PC-9 (cell line): Measurements from ENCODE around the gene ZSWIM9. TPM values are rescaled to one million over a fixed set of nuclear protein-coding genes. Genes with fewer than 3 reads are reported as not detected.

Experiments used
- BruUV-seq: library from RNA; stranded (reverse); fragments of 400-500 nt; replicated peaks from 2 replicates; lab custom pipeline; 2021; lab: Mats Ljungman, UMichigan
- CTCF ChIA-PET: fragments of 300-600 bp; sonication (Branson Sonifier 250); formaldehyde crosslinking; loops from one replicate; lab custom pipeline; 2022; ENCODE audit warnings: antibody characterized with exemption; lab: Charles Lee
- POLR2A ChIA-PET: fragments of 300-600 bp; sonication (Branson Sonifier 250); formaldehyde crosslinking; loops from one replicate; lab custom pipeline; 2022; ENCODE audit warnings: antibody characterized with exemption; ENCODE audit not compliant: unreplicated experiment; lab: Charles Lee
- DNase-seq, 2 experiments: peaks; one replicate each; pipeline versions ENCODE4 v3.0.0 to v3.0.0-alpha.2; 2015 to 2022; ENCODE audit warnings: mixed read lengths in 1 of 2
- H2AFZ ChIP-seq: fragments of 200-600 bp; sonication (generic); 2 replicates; pipeline ENCODE4 v1.8.1; 2017; ENCODE audit warnings: antibody characterized with exemption
- H3F3A ChIP-seq: fragments of 200-600 bp; sonication (generic); 2 replicates; pipeline ENCODE4 v1.8.1; 2017; ENCODE audit warnings: antibody characterized with exemption, mild to moderate bottlenecking, low read depth; ENCODE audit not compliant: insufficient read depth
- H3K27ac ChIP-seq: fragments of 200-600 bp; sonication (generic); 2 replicates; pipeline ENCODE4 v1.6.1; 2016; ENCODE audit warnings: mixed run types
- H3K27me3 ChIP-seq: fragments of 200-600 bp; sonication (generic); 2 replicates; pipeline ENCODE4 v1.6.1; 2016; ENCODE audit warnings: low read depth, mixed run types; ENCODE audit not compliant: insufficient read depth
- H3K36me3 ChIP-seq: fragments of 200-600 bp; sonication (generic); 2 replicates; pipeline ENCODE4 v1.6.1; 2016; ENCODE audit warnings: low read depth, mixed run types
- H3K4me1 ChIP-seq: fragments of 200-600 bp; sonication (generic); replicated peaks from 2 replicates; pipeline ENCODE4 v1.6.1; 2016; ENCODE audit warnings: mixed run types; ENCODE audit not compliant: insufficient read depth
- H3K4me2 ChIP-seq: fragments of 200-600 bp; sonication (generic); 2 replicates; pipeline ENCODE4 v1.6.1; 2017; ENCODE audit warnings: mixed run types
- H3K4me3 ChIP-seq: fragments of 200-600 bp; sonication (generic); 2 replicates; pipeline ENCODE4 v1.6.1; 2016; ENCODE audit warnings: mixed run types
- H3K79me2 ChIP-seq: fragments of 200-600 bp; sonication (generic); 2 replicates; pipeline ENCODE4 v1.6.1; 2017; ENCODE audit warnings: low read depth, mixed run types
- H3K9me2 ChIP-seq: fragments of 200-600 bp; sonication (generic); 2 replicates; pipeline ENCODE4 v1.8.1; 2017; ENCODE audit warnings: mild to moderate bottlenecking; ENCODE audit not compliant: insufficient read depth
- H3K9me3 ChIP-seq: fragments of 200-600 bp; sonication (generic); 2 replicates; pipeline ENCODE4 v1.8.1; 2016; ENCODE audit warnings: low read depth; ENCODE audit not compliant: insufficient read depth
- H4K20me1 ChIP-seq: fragments of 200-600 bp; sonication (generic); 2 replicates; pipeline ENCODE4 v1.8.1; 2017; ENCODE audit not compliant: insufficient read depth
- EZH2 ChIP-seq: fragments of 200-600 bp; sonication (generic); IDR thresholded peaks from 2 replicates; pipeline ENCODE4 v1.8.0; 2017; ENCODE audit warnings: antibody characterized with exemption, low read depth
- intact Hi-C: fragments of 100-400 bp; cut with micrococcal nuclease; formaldehyde crosslinking; loops from one replicate; pipeline ENCODE4 v1.10.0; 2022; ENCODE audit not compliant: unreplicated experiment
- total RNA-seq: library from RNA; stranded (reverse); gene quantifications from 2 replicates; pipeline ENCODE4 v1.2.3, GENCODE V29; 2021
- TF ChIP-seq, protein P1 (sequence below): fragments of 200-600 bp; sonication (generic); conservative IDR thresholded peaks from 2 replicates; pipeline ENCODE4 v1.6.1; 2017; ENCODE audit warnings: mixed run types, antibody characterized with exemption, mild to moderate bottlenecking, moderate library complexity

Gene ZSWIM9
- total RNA-seq, 1 experiment from 2014 or later, result 8.3 TPM

DNA sequence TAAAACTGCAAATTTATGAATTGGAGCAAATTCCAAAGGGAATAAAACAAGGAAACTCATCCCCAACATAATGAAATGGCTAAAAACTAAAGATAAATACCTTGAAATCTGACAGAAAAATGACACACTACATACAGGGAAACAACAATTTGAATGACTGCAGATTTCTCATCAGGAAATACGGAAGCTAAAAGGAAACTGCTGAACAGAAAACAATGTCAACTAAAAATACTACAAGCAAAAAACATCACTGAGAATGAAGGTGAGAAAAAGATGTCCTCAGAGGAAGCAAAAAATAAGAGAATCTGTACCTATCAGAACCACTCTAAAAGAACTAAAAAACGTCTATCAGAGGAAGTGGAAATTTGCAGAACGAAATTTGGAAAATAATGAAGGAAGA, 39.5 kb downstream of the ZSWIM9 start:
- Histone ChIP-seq H3K36me3 (no peaks in the 10 kb centered on the region), H3K4me1 (peaks cover 3% of the 10 kb centered on the region; the same call in 1 of the 2 replicates), H3K4me3 (no peak overlapping the region), H3K27ac (no peak overlapping the region), H3F3A (peaks cover 3% of the 10 kb centered on the region), H4K20me1 (no peaks in the 10 kb centered on the region), H3K9me2 (no peaks in the 10 kb centered on the region), H3K9me3 (no peaks in the 10 kb centered on the region), H3K4me2 (no peak overlapping the region), H3K79me2 (peaks cover 7% of the 10 kb centered on the region; the same call in 1 of the 2 replicates), H2AFZ (no peak overlapping the region), H3K27me3 (no peaks in the 10 kb centered on the region)
- ChIA-PET POLR2A (no interaction called here), CTCF (no interaction called here)
- TF ChIP-seq, protein P1, sequence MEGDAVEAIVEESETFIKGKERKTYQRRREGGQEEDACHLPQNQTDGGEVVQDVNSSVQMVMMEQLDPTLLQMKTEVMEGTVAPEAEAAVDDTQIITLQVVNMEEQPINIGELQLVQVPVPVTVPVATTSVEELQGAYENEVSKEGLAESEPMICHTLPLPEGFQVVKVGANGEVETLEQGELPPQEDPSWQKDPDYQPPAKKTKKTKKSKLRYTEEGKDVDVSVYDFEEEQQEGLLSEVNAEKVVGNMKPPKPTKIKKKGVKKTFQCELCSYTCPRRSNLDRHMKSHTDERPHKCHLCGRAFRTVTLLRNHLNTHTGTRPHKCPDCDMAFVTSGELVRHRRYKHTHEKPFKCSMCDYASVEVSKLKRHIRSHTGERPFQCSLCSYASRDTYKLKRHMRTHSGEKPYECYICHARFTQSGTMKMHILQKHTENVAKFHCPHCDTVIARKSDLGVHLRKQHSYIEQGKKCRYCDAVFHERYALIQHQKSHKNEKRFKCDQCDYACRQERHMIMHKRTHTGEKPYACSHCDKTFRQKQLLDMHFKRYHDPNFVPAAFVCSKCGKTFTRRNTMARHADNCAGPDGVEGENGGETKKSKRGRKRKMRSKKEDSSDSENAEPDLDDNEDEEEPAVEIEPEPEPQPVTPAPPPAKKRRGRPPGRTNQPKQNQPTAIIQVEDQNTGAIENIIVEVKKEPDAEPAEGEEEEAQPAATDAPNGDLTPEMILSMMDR, result no peak
- no peak for TF ChIP-seq EZH2
- intact Hi-C loops, result no loop called here
- DNase-seq, result no peak
- BruUV-seq, result no TSS peak

DNA sequence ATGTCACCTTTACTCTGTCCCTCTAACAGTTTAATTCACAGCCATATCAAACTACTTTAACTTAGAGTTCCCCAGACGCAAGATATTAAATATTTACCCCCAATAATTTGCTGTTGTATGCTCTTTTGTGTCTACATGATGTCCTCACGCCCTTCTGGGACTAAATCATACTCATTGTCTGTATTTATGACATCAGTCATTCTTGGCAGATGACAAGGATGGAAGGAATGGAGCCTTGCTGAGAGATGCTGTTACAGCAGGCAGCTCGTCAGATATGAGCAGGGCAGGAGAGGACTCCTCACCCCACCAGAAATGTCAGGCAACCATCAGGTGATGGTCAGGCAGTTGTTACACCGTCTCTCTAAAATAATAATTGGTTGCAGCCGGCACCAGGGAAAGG, 43.5 kb downstream of the ZSWIM9 start:
- intact Hi-C loops, result no loop called here
- BruUV-seq, result no TSS peak

DNA sequence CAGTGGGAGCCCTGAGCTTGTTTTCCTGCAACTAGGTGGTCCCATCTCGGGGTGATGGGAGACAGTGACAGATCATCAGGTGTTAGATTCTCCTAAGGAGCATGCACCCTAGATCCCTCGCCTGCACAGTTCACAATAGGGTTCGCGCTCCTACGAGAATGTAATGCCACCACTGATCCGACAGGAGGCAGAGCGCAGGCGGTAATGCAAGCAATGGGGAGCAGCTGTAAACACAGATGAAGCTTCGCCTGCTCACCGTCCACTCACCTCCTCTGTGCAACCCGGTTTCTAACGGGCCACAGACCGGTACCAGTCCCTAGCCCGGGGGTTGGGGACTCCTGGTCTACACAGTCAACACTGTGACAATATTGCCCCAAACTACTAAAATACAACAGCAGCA, 46.5 kb downstream of the ZSWIM9 start:
- POLR2A ChIA-PET, result no interaction called here
- no peaks in the 10 kb centered on the region for H4K20me1 ChIP-seq

More for the DNA sequence above, 43.5 kb downstream of the ZSWIM9 start:
- no peak for DNase-seq
- H4K20me1 ChIP-seq, result no peaks in the 10 kb centered on the region
- H3K9me2 ChIP-seq, result no peaks in the 10 kb centered on the region
- no peak overlapping the region for H3K4me3 ChIP-seq
- no peak for TF ChIP-seq EZH2
- TF ChIP-seq, protein P1, result no peak
- H3F3A ChIP-seq, result peaks cover 3% of the 10 kb centered on the region; the same call in 1 of the 2 replicates
- POLR2A ChIA-PET, result no interaction called here
- no peak overlapping the region for H3K27ac ChIP-seq
- no peaks in the 10 kb centered on the region for H3K79me2 ChIP-seq
- H3K4me1 ChIP-seq, result 0 out of 2 replicates have a peak, but pooled peaks cover 2% of the 10 kb centered on the region
- H2AFZ ChIP-seq, result no peak overlapping the region
- CTCF ChIA-PET, result no interaction called here
- H3K27me3 ChIP-seq, result no peaks in the 10 kb centered on the region
- no peaks in the 10 kb centered on the region for H3K36me3 ChIP-seq
- no peak overlapping the region for H3K4me2 ChIP-seq
- H3K9me3 ChIP-seq, result no peaks in the 10 kb centered on the region

More for the DNA sequence above, 46.5 kb downstream of the ZSWIM9 start:
- Histone ChIP-seq H3F3A (no peaks in the 10 kb centered on the region), H3K9me3 (no peaks in the 10 kb centered on the region), H2AFZ (no peak overlapping the region), H3K4me1 (peaks cover 7% of the 10 kb centered on the region; the same call in 1 of the 2 replicates), H3K4me2 (no peak overlapping the region), H3K79me2 (no peaks in the 10 kb centered on the region), H3K36me3 (no peaks in the 10 kb centered on the region), H3K27ac (no peak overlapping the region), H3K27me3 (no peaks in the 10 kb centered on the region), H3K4me3 (no peak overlapping the region), H3K9me2 (no peaks in the 10 kb centered on the region)
- BruUV-seq, result no TSS peak
- TF ChIP-seq, protein P1, result no peak
- no peak for TF ChIP-seq EZH2
- no peak for DNase-seq
- intact Hi-C loops, result no loop called here
- CTCF ChIA-PET, result no interaction called here
